Sigmoid colon (tissue), 7 donors: Measurements from ENCODE around the gene IL32. TPM values are rescaled to one million over a fixed set of nuclear protein-coding genes. Genes with fewer than 3 reads are reported as not detected.

ENCODE experiments used
- DNase-seq: peaks from one replicate; pipeline ENCODE4 v3.0.0-alpha.2; 2019
- H3K27ac ChIP-seq, 4 donors: fragments of 200-600 bp; sonication (generic); one replicate each; pipeline ENCODE4 v1.5.1; 2016 to 2019; ENCODE audit warnings: mild to moderate bottlenecking in 1 of 4
- H3K27me3 ChIP-seq, 3 donors: fragments of 200-600 bp; sonication (generic); one replicate each; pipeline ENCODE4 v1.5.1; 2019; ENCODE audit warnings: mild to moderate bottlenecking in 1 of 3
- H3K36me3 ChIP-seq, 4 donors: fragments of 200-600 bp; sonication (generic); one replicate each; pipeline ENCODE4 v1.5.1; 2016 to 2019
- H3K4me1 ChIP-seq, 4 donors: fragments of 200-600 bp; sonication (generic); one replicate each; pipeline ENCODE4 v1.5.1; 2017 to 2019
- H3K4me3 ChIP-seq, 4 donors: fragments of 200-600 bp; sonication (generic); one replicate each; pipeline ENCODE4 v1.5.1; 2017 to 2019; ENCODE audit warnings: mild to moderate bottlenecking in 2 of 4, moderate library complexity in 1 of 4
- H3K9me3 ChIP-seq, 4 donors: fragments of 200-600 bp in 3 of 4; sonication (generic) in 3 of 4; one replicate each; pipeline versions ENCODE4 v1.5.1 to v1.6.1; 2013 to 2019
- EP300 ChIP-seq, 4 donors: sonication (generic); formaldehyde crosslinking; IDR thresholded peaks; one replicate each; pipeline ENCODE4 v1.6.1; 2017; ENCODE audit warnings: antibody characterized with exemption in 4 of 4
- POLR2A ChIP-seq, 2 donors: fragments of 450-650 bp; IDR thresholded peaks; one replicate each; pipeline ENCODE4 v1.6.1; 2016; ENCODE audit warnings: antibody characterized with exemption in 2 of 2, mild to moderate bottlenecking in 2 of 2, moderate library complexity in 2 of 2
- POLR2AphosphoS5 ChIP-seq, 4 donors: sonication (generic); formaldehyde crosslinking; IDR thresholded peaks; one replicate each; pipeline ENCODE4 v1.6.1; 2017; ENCODE audit warnings: antibody characterized with exemption in 4 of 4
- WGBS, 2 donors: extraction: QIAGEN DNeasy Blood & Tissue Kit; methylation state at CpG; one replicate each; pipeline ENCODE4 v1.1.7; 2013; 5-methylcytosine and 5-hydroxymethylcytosine counted together
- intact Hi-C: fragments of 100-400 bp; cut with DNase I; formaldehyde crosslinking; loops from one replicate; pipeline ENCODE4 v1.15.1; 2023
- polyA plus RNA-seq, 3 donors: library from polyadenylated mRNA; stranded (reverse); fragments of 200-250 nt; gene quantifications; one replicate each; pipeline ENCODE4 v1.2.3, GENCODE V29; 2013
- total RNA-seq, 4 donors: library from RNA; depleted of rRNA; stranded (reverse); fragments of >200 nt; gene quantifications; one replicate each; pipeline ENCODE4 v1.1.0, GENCODE V29; 2016
- TF ChIP-seq, protein P1 (sequence below), 4 experiments: fragments of 450-650 bp in 3 of 4; fragments of 200-600 bp in 1 of 4; IDR thresholded peaks; one replicate each; pipeline ENCODE4 v1.5.1; 2016 to 2019; ENCODE audit warnings: antibody characterized with exemption in 4 of 4, mild to moderate bottlenecking in 3 of 4, moderate library complexity in 2 of 4
- donor health status: healthy with polysubstance abuse.
- donor health status: Bipolar disorder and iron deficiency.
- donor health status: healthy.

The IL32 gene
- total and polyA plus RNA-seq, 7 donors, result 8.6 to 2,189 (median 27.1) TPM

GRCh38 chr16:3028716-3029319 lies 36.6 kb upstream of the IL32 start:
- Histone ChIP-seq H3K4me3 (no peak overlapping the region), H3K9me3 (no peaks in the 10 kb centered on the region), H3K4me1 (peaks cover 0 to 36% (median 30%) of the 10 kb centered on the region in 4 donors), H3K27ac (no peak overlapping the region), H3K27me3 (peaks cover 24 to 55% (median 44%) of the 10 kb centered on the region in 3 donors), H3K36me3 (peaks cover 0 to 20% (median 15%) of the 10 kb centered on the region in 4 donors)
- intact Hi-C loops, result loop anchor here (1.0 kb wide), 1 partner anchor 26 kb away; no protein-coding TSS in a partner anchor
- DNase-seq, result no peak
- WGBS, 2 donors, result 41 to 72% methylated on average over 15 of the region's 15 CpGs
- no peak for TF ChIP-seq POLR2A (IDR thresholded peaks at IDR 0.05)
- no peak for TF ChIP-seq EP300 (IDR thresholded peaks at IDR 0.05)
- TF ChIP-seq POLR2AphosphoS5 (IDR thresholded peaks at IDR 0.05), result no peak
- TF ChIP-seq, protein P1, sequence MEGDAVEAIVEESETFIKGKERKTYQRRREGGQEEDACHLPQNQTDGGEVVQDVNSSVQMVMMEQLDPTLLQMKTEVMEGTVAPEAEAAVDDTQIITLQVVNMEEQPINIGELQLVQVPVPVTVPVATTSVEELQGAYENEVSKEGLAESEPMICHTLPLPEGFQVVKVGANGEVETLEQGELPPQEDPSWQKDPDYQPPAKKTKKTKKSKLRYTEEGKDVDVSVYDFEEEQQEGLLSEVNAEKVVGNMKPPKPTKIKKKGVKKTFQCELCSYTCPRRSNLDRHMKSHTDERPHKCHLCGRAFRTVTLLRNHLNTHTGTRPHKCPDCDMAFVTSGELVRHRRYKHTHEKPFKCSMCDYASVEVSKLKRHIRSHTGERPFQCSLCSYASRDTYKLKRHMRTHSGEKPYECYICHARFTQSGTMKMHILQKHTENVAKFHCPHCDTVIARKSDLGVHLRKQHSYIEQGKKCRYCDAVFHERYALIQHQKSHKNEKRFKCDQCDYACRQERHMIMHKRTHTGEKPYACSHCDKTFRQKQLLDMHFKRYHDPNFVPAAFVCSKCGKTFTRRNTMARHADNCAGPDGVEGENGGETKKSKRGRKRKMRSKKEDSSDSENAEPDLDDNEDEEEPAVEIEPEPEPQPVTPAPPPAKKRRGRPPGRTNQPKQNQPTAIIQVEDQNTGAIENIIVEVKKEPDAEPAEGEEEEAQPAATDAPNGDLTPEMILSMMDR (IDR thresholded peaks at IDR 0.05), result no peak

- no peak for TF ChIP-seq POLR2A (IDR thresholded peaks at IDR 0.05)
- TF ChIP-seq POLR2AphosphoS5 (IDR thresholded peaks at IDR 0.05), result no peak
- no peak for TF ChIP-seq EP300 (IDR thresholded peaks at IDR 0.05)
- TF ChIP-seq, protein P1 (IDR thresholded peaks at IDR 0.05), result no peak
- no peaks in the 10 kb centered on the region for H3K9me3 ChIP-seq
- peaks cover 0 to 20% (median 15%) of the 10 kb centered on the region in 4 donors for H3K36me3 ChIP-seq
- intact Hi-C loops, result no loop called here
- 29 to 74% methylated on average over 59 of the region's 59 CpGs for WGBS, 2 donors
- H3K27ac ChIP-seq, result no peak overlapping the region
- peaks cover 24 to 63% (median 51%) of the 10 kb centered on the region in 3 donors for H3K27me3 ChIP-seq
- DNase-seq, result no peak
- H3K4me3 ChIP-seq, result peak overlapping the region in 2 of 4 donors; percentile 4 to 16
- H3K4me1 ChIP-seq, result peaks cover 0 to 31% (median 26%) of the 10 kb centered on the region in 4 donors
Observed at GRCh38 chr16:3029491-3030221, 35.8 kb upstream of the IL32 start.

- WGBS, 2 donors, result 83 to 87% methylated on average over 33 of the region's 33 CpGs
Observed at GRCh38 chr16:3030222-3031212, 34.9 kb upstream of the IL32 start.

DNA sequence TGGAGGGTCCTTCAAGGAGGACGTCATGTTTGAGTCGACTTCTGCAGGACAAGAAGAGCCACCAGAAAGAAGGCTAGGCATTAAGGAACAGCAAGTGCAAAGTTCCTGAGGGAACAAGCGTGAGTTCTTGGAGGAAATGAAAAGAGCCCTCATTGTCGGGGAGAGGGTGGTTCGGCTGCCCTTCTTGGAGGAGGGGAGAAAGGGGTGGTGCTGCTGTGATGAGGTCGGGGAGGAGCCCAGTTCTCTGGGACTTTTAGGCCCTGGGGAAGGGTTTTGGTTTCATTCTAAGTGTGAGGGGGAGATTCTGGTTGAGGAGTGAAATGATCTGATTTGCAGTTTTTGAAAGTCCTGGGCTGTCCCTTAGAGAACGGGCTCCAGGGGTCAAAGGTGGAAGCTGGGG lies 32.8 kb upstream of the IL32 start:
- DNase-seq, result no peak
- peaks cover 46 to 93% (median 81%) of the 10 kb centered on the region in 3 donors for H3K27me3 ChIP-seq
- TF ChIP-seq POLR2AphosphoS5 (IDR thresholded peaks at IDR 0.05), result no peak
- no peak for TF ChIP-seq POLR2A (IDR thresholded peaks at IDR 0.05)
- TF ChIP-seq, protein P1 (IDR thresholded peaks at IDR 0.05), result no peak
- no peak for TF ChIP-seq EP300 (IDR thresholded peaks at IDR 0.05)
- intact Hi-C loops, result no loop called here
- H3K4me1 ChIP-seq, result peaks cover 0 to 32% (median 28%) of the 10 kb centered on the region in 4 donors
- WGBS, 2 donors, result 34 to 39% methylated on average over 7 of the region's 7 CpGs
- no peak overlapping the region for H3K4me3 ChIP-seq
- no peak overlapping the region for H3K27ac ChIP-seq
- H3K36me3 ChIP-seq, result no peaks in the 10 kb centered on the region
- H3K9me3 ChIP-seq, result no peaks in the 10 kb centered on the region

More at GRCh38 chr16:3030222-3031212, 34.9 kb upstream of the IL32 start:
- intact Hi-C loops, result no loop called here
- TF ChIP-seq POLR2AphosphoS5 (IDR thresholded peaks at IDR 0.05), result no peak
- no peaks in the 10 kb centered on the region for H3K9me3 ChIP-seq
- H3K4me1 ChIP-seq, result peaks cover 0 to 23% (median 20%) of the 10 kb centered on the region in 4 donors
- no peak for DNase-seq
- peaks cover 0 to 20% (median 15%) of the 10 kb centered on the region in 4 donors for H3K36me3 ChIP-seq
- no peak overlapping the region for H3K4me3 ChIP-seq
- H3K27me3 ChIP-seq, result peaks cover 29 to 72% (median 60%) of the 10 kb centered on the region in 3 donors
- no peak overlapping the region for H3K27ac ChIP-seq
